ENCODE data around the gene CYP4A22. TPM values are rescaled to one million over a fixed set of nuclear protein-coding genes. Genes with fewer than 3 reads are reported as not detected.

The CYP4A22 gene
- polyA plus RNA-seq, 3 donors = not detected

GRCh38 chr1:47179017-47179987, 42.1 kb downstream of the CYP4A22 start:
- intact Hi-C loops (cut with micrococcal nuclease) = no loop called here
- 11% methylated on average over 27 of the region's 30 CpGs for WGBS (ENCODE audit: insufficient coverage)
- Histone ChIP-seq H3K79me2 (ENCODE audit: insufficient read depth, low read length) (no peaks in the 10 kb centered on the region), H3K4me1 (ENCODE audit: control insufficient read depth in 1 of 2, insufficient read depth in 2 of 2, low read length in 2 of 2) (peaks cover 7 to 12% of the 10 kb centered on the region in 2 donors), H3K9ac (ENCODE audit: insufficient read depth, low read length, poor library complexity, severe bottlenecking) (peak overlapping the region; percentile 25), H3K36me3 (replicated peaks in 1 of 2; ENCODE audit: control insufficient read depth in 1 of 2, insufficient read depth in 2 of 2, low read length in 2 of 2) (no peaks in the 10 kb centered on the region), H2AFZ (ENCODE audit: insufficient read depth, low read depth, low read length, poor library complexity, severe bottlenecking) (peak overlapping the region; percentile 78), H3K27me3 (ENCODE audit: control insufficient read depth in 2 of 2, insufficient read depth in 2 of 2, low read length in 2 of 2) (peaks cover 0 to 13% of the 10 kb centered on the region in 2 donors), H3K4me3 (replicated peaks in 1 of 3; ENCODE audit: low read depth in 2 of 3, low read length in 3 of 3) (peak overlapping the region; percentile 10 to 67 (median 39)), H3K9me3 (replicated peaks in 1 of 2; ENCODE audit: control insufficient read depth in 1 of 2, insufficient read depth in 1 of 2, low read length in 2 of 2) (no peaks in the 10 kb centered on the region), H3K4me2 (replicated peaks; ENCODE audit: extremely low read depth, low read length, poor library complexity, severe bottlenecking) (peak overlapping the region; percentile 83), H3K27ac (ENCODE audit: low read depth in 1 of 2, low read length in 2 of 2) (no peak overlapping the region), H4K20me1 (ENCODE audit: insufficient read depth, low read length) (no peaks in the 10 kb centered on the region)
- TF ChIP-seq, protein P1, sequence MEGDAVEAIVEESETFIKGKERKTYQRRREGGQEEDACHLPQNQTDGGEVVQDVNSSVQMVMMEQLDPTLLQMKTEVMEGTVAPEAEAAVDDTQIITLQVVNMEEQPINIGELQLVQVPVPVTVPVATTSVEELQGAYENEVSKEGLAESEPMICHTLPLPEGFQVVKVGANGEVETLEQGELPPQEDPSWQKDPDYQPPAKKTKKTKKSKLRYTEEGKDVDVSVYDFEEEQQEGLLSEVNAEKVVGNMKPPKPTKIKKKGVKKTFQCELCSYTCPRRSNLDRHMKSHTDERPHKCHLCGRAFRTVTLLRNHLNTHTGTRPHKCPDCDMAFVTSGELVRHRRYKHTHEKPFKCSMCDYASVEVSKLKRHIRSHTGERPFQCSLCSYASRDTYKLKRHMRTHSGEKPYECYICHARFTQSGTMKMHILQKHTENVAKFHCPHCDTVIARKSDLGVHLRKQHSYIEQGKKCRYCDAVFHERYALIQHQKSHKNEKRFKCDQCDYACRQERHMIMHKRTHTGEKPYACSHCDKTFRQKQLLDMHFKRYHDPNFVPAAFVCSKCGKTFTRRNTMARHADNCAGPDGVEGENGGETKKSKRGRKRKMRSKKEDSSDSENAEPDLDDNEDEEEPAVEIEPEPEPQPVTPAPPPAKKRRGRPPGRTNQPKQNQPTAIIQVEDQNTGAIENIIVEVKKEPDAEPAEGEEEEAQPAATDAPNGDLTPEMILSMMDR (IDR thresholded peaks at IDR 0.05) = peak; percentile 79
- Mint-ChIP-seq H3K27me3 (ENCODE audit: low read depth in 3 of 3) (peaks cover 14 to 31% (median 17%) of the 10 kb centered on the region in 3 donors), H3K4me1 (peaks cover 14% of the 10 kb centered on the region), H3K36me3 (no peaks in the 10 kb centered on the region), H3K9me3 (peaks cover 0 to 2% (median 0%) of the 10 kb centered on the region in 7 donors), H3K4me3 (peak overlapping the region; percentile 81 to 96), H3K27ac (peak overlapping the region in 3 of 7 donors; percentile 26 to 86 (median 26))
- DNase-seq = peak; percentile 57 to 64 (median 61)

- TF ChIP-seq, protein P1 (IDR thresholded peaks at IDR 0.05) = no peak
- no peaks in the 10 kb centered on the region for H3K36me3 ChIP-seq (replicated peaks in 1 of 2; ENCODE audit: control insufficient read depth in 1 of 2, insufficient read depth in 2 of 2, low read length in 2 of 2)
- H3K9ac ChIP-seq (ENCODE audit: insufficient read depth, low read length, poor library complexity, severe bottlenecking) = no peak overlapping the region
- no peaks in the 10 kb centered on the region for H3K79me2 ChIP-seq (ENCODE audit: insufficient read depth, low read length)
- H3K4me2 ChIP-seq (replicated peaks; ENCODE audit: extremely low read depth, low read length, poor library complexity, severe bottlenecking) = peak overlapping the region; percentile 83
- H3K4me3 ChIP-seq (replicated peaks in 1 of 3; ENCODE audit: low read depth in 2 of 3, low read length in 3 of 3) = no peak overlapping the region
- peak overlapping the region in 1 of 2 donors; percentile 22 for H3K4me3 Mint-ChIP-seq
- no peaks in the 10 kb centered on the region for H3K36me3 Mint-ChIP-seq
- H3K4me1 ChIP-seq (ENCODE audit: control insufficient read depth in 1 of 2, insufficient read depth in 2 of 2, low read length in 2 of 2) = peaks cover 7 to 12% of the 10 kb centered on the region in 2 donors
- H3K27ac ChIP-seq (ENCODE audit: low read depth in 1 of 2, low read length in 2 of 2) = no peak overlapping the region
- no peak for DNase-seq
- peaks cover 12% of the 10 kb centered on the region for H3K4me1 Mint-ChIP-seq
- H3K9me3 ChIP-seq (replicated peaks in 1 of 2; ENCODE audit: control insufficient read depth in 1 of 2, insufficient read depth in 1 of 2, low read length in 2 of 2) = no peaks in the 10 kb centered on the region
- no peak overlapping the region for H3K27ac Mint-ChIP-seq
- intact Hi-C loops (cut with micrococcal nuclease) = no loop called here
- 100% methylated on average over 1 of the region's 3 CpGs for WGBS (ENCODE audit: insufficient coverage)
- H2AFZ ChIP-seq (ENCODE audit: insufficient read depth, low read depth, low read length, poor library complexity, severe bottlenecking) = no peak overlapping the region
- peaks cover 0 to 2% (median 0%) of the 10 kb centered on the region in 7 donors for H3K9me3 Mint-ChIP-seq
- peaks cover 11 to 29% (median 19%) of the 10 kb centered on the region in 3 donors for H3K27me3 Mint-ChIP-seq (ENCODE audit: low read depth in 3 of 3)
- H3K27me3 ChIP-seq (ENCODE audit: control insufficient read depth in 2 of 2, insufficient read depth in 2 of 2, low read length in 2 of 2) = peaks cover 0 to 13% of the 10 kb centered on the region in 2 donors
- H4K20me1 ChIP-seq (ENCODE audit: insufficient read depth, low read length) = no peaks in the 10 kb centered on the region
Observed at GRCh38 chr1:47179988-47180563, 42.8 kb downstream of the CYP4A22 start.

All from CD14-positive monocyte (primary cell).